RCC 7860 (cell line): ENCODE results near the gene DZIP1.

ENCODE experiments used
- DNase-seq: peaks from one replicate; pipeline ENCODE4 v3.0.0-alpha.2; 2015; ENCODE audit warnings: low spot score
- FAIRE-seq: peaks from 2 replicates; lab custom pipeline; 2012; peaks lifted over from hg19 to GRCh38; lab: Jason Lieb, UNC

Gene DZIP1

GRCh38 chr13:95552208-95552538 lies 92.3 kb downstream of the DZIP1 start:
- no peak for DNase-seq
- FAIRE-seq: no peak

- DNase-seq (no peak), FAIRE-seq (no peak)
These were observed 96.9 kb downstream of the DZIP1 start for GRCh38 chr13:95547531-95548167.

GRCh38 chr13:95546919-95547318 lies 97.6 kb downstream of the DZIP1 start:
- DNase-seq (no peak), FAIRE-seq (no peak)

GRCh38 chr13:95544293-95544692 lies 100.2 kb downstream of the DZIP1 start:
- DNase-seq: no peak
- no peak for FAIRE-seq

GRCh38 chr13:95541911-95542474 lies 102.5 kb downstream of the DZIP1 start:
- FAIRE-seq: no peak
- no peak for DNase-seq

- FAIRE-seq (no peak), DNase-seq (no peak)
These were observed 103.2 kb downstream of the DZIP1 start for GRCh38 chr13:95541308-95541707.

GRCh38 chr13:95540888-95541287 lies 103.6 kb downstream of the DZIP1 start:
- DNase-seq (no peak), FAIRE-seq (no peak)

- DNase-seq (no peak), FAIRE-seq (peak; percentile 62)
These were observed 107.8 kb downstream of the DZIP1 start for GRCh38 chr13:95536632-95537241.

GRCh38 chr13:95535243-95535642 lies 109.3 kb downstream of the DZIP1 start:
- DNase-seq (peak; percentile 91), FAIRE-seq (peak; percentile 91)

- DNase-seq (no peak), FAIRE-seq (no peak)
These were observed 110.9 kb downstream of the DZIP1 start for GRCh38 chr13:95533545-95534160.

GRCh38 chr13:95530178-95530577 lies 114.3 kb downstream of the DZIP1 start:
- FAIRE-seq: no peak
- DNase-seq: peak; percentile 25
